AG04450 (cell line): ENCODE measurements around the gene PPARG. TPM values are rescaled to one million over a fixed set of nuclear protein-coding genes. Genes with fewer than 3 reads are reported as not detected.
A peak's percentile ranks its signal among the peaks of the same experiment; 100 is the strongest.

ENCODE experiments used
- CTCF ChIA-PET: fragments of 300-600, 350-600 bp; formaldehyde crosslinking; extraction: SDS; loops from one replicate; lab custom pipeline; 2022; ENCODE audit warnings: antibody characterized with exemption, inconsistent platforms; lab: Charles Lee
- POLR2A ChIA-PET: fragments of 350-600 bp; formaldehyde crosslinking; extraction: SDS; loops from one replicate; lab custom pipeline; 2021; ENCODE audit warnings: antibody characterized with exemption, inconsistent platforms; lab: Yijun Ruan, JAX
- DNase-seq: peaks from one replicate; pipeline ENCODE4 v3.0.0-alpha.2; 2011; ENCODE audit warnings: low read depth, low spot score
- H3K27ac ChIP-seq: one replicate; pipeline ENCODE4 v1.5.1; 2012; ENCODE audit warnings: low read depth, low read length, control low read depth
- H3K27me3 ChIP-seq: one replicate; pipeline ENCODE4 v1.6.0; 2012; ENCODE audit warnings: low read length; ENCODE audit not compliant: control insufficient read depth, insufficient read depth
- H3K4me3 ChIP-seq: 2 replicates; pipeline ENCODE4 v1.5.1; 2011; ENCODE audit warnings: mild to moderate bottlenecking, low read depth, low read length, control low read depth
- H3K9me3 ChIP-seq: 2 replicates; pipeline ENCODE4 v1.5.1; 2012; ENCODE audit warnings: low read length; ENCODE audit not compliant: control insufficient read depth, insufficient read depth
- CTCF ChIP-seq: IDR thresholded peaks from 2 replicates; pipeline ENCODE4 v1.5.1; 2011; ENCODE audit warnings: low read depth, low read length, control low read depth, inconsistent platforms
- polyA plus RNA-seq: library from polyadenylated mRNA; depleted of rRNA; stranded (reverse); fragments of >200 nt; gene quantifications from 2 replicates; pipeline ENCODE4 v1.2.3, GENCODE V29; 2011

PPARG gene
- polyA plus RNA-seq, 1 experiment: 33.8 TPM

- CTCF ChIA-PET: no interaction called here
- POLR2A ChIA-PET: no interaction called here
- H3K9me3 ChIP-seq: no peaks in the 10 kb centered on the region
- H3K4me3 ChIP-seq: no peak overlapping the region
- no peak for DNase-seq
- no peak for TF ChIP-seq CTCF
- H3K27ac ChIP-seq: no peak overlapping the region
- no peaks in the 10 kb centered on the region for H3K27me3 ChIP-seq
Observed at GRCh38 chr3:12388185-12388584, 99.3 kb downstream of the PPARG start.

GRCh38 chr3:12392101-12392878, 103.4 kb downstream of the PPARG start:
- Histone ChIP-seq H3K27me3 (no peaks in the 10 kb centered on the region), H3K27ac (no peak overlapping the region), H3K9me3 (no peaks in the 10 kb centered on the region), H3K4me3 (no peak overlapping the region)
- no peak for TF ChIP-seq CTCF
- CTCF ChIA-PET: interaction anchor here (2.0 kb wide), 1 partner anchor 88 kb away, joined by 6 read pairs; no protein-coding TSS in a partner anchor
- no peak for DNase-seq
- POLR2A ChIA-PET: no interaction called here

- H3K4me3 ChIP-seq: no peak overlapping the region
- H3K27ac ChIP-seq: no peak overlapping the region
- ChIA-PET CTCF (interaction anchor here (2.0 kb wide), 1 partner anchor 86 kb away, joined by 6 read pairs; no protein-coding TSS in a partner anchor), POLR2A (interaction anchor here (0.8 kb wide), 1 partner anchor 115 kb away, joined by 3 read pairs; no protein-coding TSS in a partner anchor)
- no peaks in the 10 kb centered on the region for H3K9me3 ChIP-seq
- no peak for TF ChIP-seq CTCF
- no peaks in the 10 kb centered on the region for H3K27me3 ChIP-seq
- peak; percentile 74 for DNase-seq
Observed at GRCh38 chr3:12393894-12394293, 105.0 kb downstream of the PPARG start.

- Histone ChIP-seq H3K27ac (no peak overlapping the region), H3K4me3 (no peak overlapping the region)
- POLR2A ChIA-PET: no interaction called here
Observed at GRCh38 chr3:12394569-12395271, 105.8 kb downstream of the PPARG start.

More at GRCh38 chr3:12394569-12395271, 105.8 kb downstream of the PPARG start:
- Histone ChIP-seq H3K9me3 (no peaks in the 10 kb centered on the region), H3K27me3 (no peaks in the 10 kb centered on the region)
- CTCF ChIA-PET: interaction anchor here (0.9 kb wide), 1 partner anchor 100 kb away, joined by 3 read pairs; no protein-coding TSS in a partner anchor
- DNase-seq: no peak
- no peak for TF ChIP-seq CTCF
